CD4-positive, alpha-beta T cell (primary cell): ENCODE measurements around the gene IL1RL2. TPM values are rescaled to one million over a fixed set of nuclear protein-coding genes. Genes with fewer than 3 reads are reported as not detected.
A peak's percentile ranks its signal among the peaks of the same experiment; 100 is the strongest.

ENCODE experiments used
- ATAC-seq: fragments of 200-7000 bp; cut with Tn5 transposase; one replicate; pipeline ENCODE4 v1.10.0; 2022; ENCODE audit warnings: mild to moderate bottlenecking; ENCODE audit not compliant: poor library complexity
- CTCF ChIA-PET: fragments of 350-600 bp; sonication (Branson Sonifier 250); formaldehyde crosslinking; loops from one replicate; lab custom pipeline; 2021; ENCODE audit warnings: antibody characterized with exemption, inconsistent platforms; lab: Charles Lee
- POLR2A ChIA-PET: fragments of 350-600 bp; sonication (Branson Sonifier 250); formaldehyde crosslinking; loops from one replicate; lab custom pipeline; 2021; ENCODE audit warnings: antibody characterized with exemption, inconsistent platforms; lab: Charles Lee
- DNase-seq, 14 experiments: peaks; one replicate each; pipeline ENCODE4 v3.0.0-alpha.2; 2013 to 2020; ENCODE audit warnings: mixed read lengths in 2 of 14
- H3K27ac ChIP-seq, 2 donors: one replicate each; pipeline versions ENCODE4 v1.5.1 to v1.7.0; 2013; ENCODE audit warnings: low read length in 2 of 2, low read depth in 1 of 2, mild to moderate bottlenecking in 1 of 2
- H3K27me3 ChIP-seq, 2 experiments: 1 replicate in 1 of 2; 2 replicates in 1 of 2; pipeline versions ENCODE4 v1.6.1 to v1.7.0; 2013; ENCODE audit warnings: low read length in 2 of 2, control low read depth in 1 of 2, mild to moderate bottlenecking in 1 of 2, moderate library complexity in 1 of 2; ENCODE audit not compliant: insufficient read depth in 2 of 2, control insufficient read depth in 1 of 2
- H3K36me3 ChIP-seq: one replicate; pipeline ENCODE4 v1.6.1; 2013; ENCODE audit warnings: low read length, control low read depth; ENCODE audit not compliant: insufficient read depth
- H3K4me1 ChIP-seq: one replicate; pipeline ENCODE4 v1.6.1; 2013; ENCODE audit warnings: low read length, control low read depth; ENCODE audit not compliant: insufficient read depth
- H3K4me3 ChIP-seq: one replicate; pipeline ENCODE4 v1.5.1; 2013; ENCODE audit warnings: mild to moderate bottlenecking, low read length, moderate library complexity
- H3K9me3 ChIP-seq, 2 experiments: 1 replicate in 1 of 2; 2 replicates in 1 of 2; pipeline versions ENCODE4 v1.6.1 to v1.7.0; 2013; ENCODE audit warnings: low read length in 2 of 2, mild to moderate bottlenecking in 2 of 2, control low read depth in 1 of 2, moderate library complexity in 1 of 2; ENCODE audit not compliant: control insufficient read depth in 1 of 2, insufficient read depth in 1 of 2
- H3K27ac Mint-ChIP-seq: one replicate; pipeline ENCODE4 v1.8.0; 2020; ENCODE audit warnings: mixed read lengths
- H3K27me3 Mint-ChIP-seq: one replicate; pipeline ENCODE4 v1.8.0; 2021; ENCODE audit warnings: mixed read lengths
- H3K36me3 Mint-ChIP-seq: one replicate; pipeline ENCODE4 v1.8.0; 2021; ENCODE audit warnings: low read depth, mixed read lengths
- H3K4me1 Mint-ChIP-seq: one replicate; pipeline ENCODE4 v1.8.0; 2021; ENCODE audit warnings: low read depth, mixed read lengths
- H3K4me3 Mint-ChIP-seq: one replicate; pipeline ENCODE4 v1.8.0; 2020; ENCODE audit warnings: mild to moderate bottlenecking, mixed read lengths
- H3K9me3 Mint-ChIP-seq: one replicate; pipeline ENCODE4 v1.8.0; 2020; ENCODE audit warnings: mixed read lengths
- CTCF ChIP-seq: fragments of 200-600 bp; IDR thresholded peaks from one replicate; pipeline ENCODE4 v1.8.0; 2022; ENCODE audit warnings: antibody characterized with exemption, mild to moderate bottlenecking
- intact Hi-C, 2 experiments: fragments of 100-400 bp; cut with DNase I in 1 of 2; cut with micrococcal nuclease in 1 of 2; formaldehyde crosslinking; loops; one replicate each; pipeline versions ENCODE4 v1.15.1 to v1.9.0; 2023 to 2025; cut with DNase I, micrococcal nuclease
- total RNA-seq, 174 experiments: library from RNA in 2 of 174; stranded (reverse) in 2 of 174; gene quantifications; one replicate each; pipeline ENCODE4 v1.2.3 and lab custom pipeline; 2021 to 2026

The IL1RL2 gene
- total RNA-seq, 2 experiments from 2014 or later = not detected

DNA sequence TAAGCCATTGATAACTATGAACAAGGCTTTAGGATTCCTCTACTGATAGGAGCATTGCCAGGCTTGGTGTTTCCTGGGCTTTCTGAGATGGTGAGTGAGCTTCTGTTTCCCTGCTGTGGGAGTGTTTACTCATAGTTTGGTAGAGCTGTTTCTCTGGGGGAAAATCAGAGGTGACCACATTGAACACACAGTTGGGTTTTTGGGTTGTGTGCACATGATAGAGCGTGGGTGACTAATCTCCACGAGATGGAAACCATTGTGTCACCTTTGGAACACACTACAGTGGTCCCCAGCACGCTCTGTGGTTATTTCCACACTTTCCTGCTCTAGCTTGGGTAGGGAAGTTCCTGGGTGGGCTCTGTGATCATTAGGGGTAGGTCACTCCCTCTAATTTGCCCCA lies 38.9 kb upstream of the IL1RL2 start:
- H3K27ac ChIP-seq = no peak overlapping the region
- TF ChIP-seq CTCF = no peak
- H3K36me3 Mint-ChIP-seq = peaks cover 28% of the 10 kb centered on the region
- no peak overlapping the region for H3K27ac Mint-ChIP-seq
- peaks cover 47 to 58% of the 10 kb centered on the region in 2 experiments for H3K9me3 ChIP-seq
- no peaks in the 10 kb centered on the region for H3K36me3 ChIP-seq
- ATAC-seq (no peak), DNase-seq (peak in 2 of 14 experiments; percentile 49 to 60)
- POLR2A ChIA-PET = no interaction called here
- peaks cover 25% of the 10 kb centered on the region for H3K27me3 Mint-ChIP-seq
- H3K9me3 Mint-ChIP-seq = peaks cover 8% of the 10 kb centered on the region
- no peak overlapping the region for H3K4me3 Mint-ChIP-seq
- H3K4me1 ChIP-seq = peaks cover 4% of the 10 kb centered on the region
- CTCF ChIA-PET = no interaction called here
- intact Hi-C loops = no loop called here
- H3K4me1 Mint-ChIP-seq = peaks cover 4% of the 10 kb centered on the region
- H3K4me3 ChIP-seq = no peak overlapping the region
- peaks cover 10 to 15% of the 10 kb centered on the region in 2 experiments for H3K27me3 ChIP-seq

GRCh38 chr2:102149243-102149642 lies 37.6 kb upstream of the IL1RL2 start:
- DNase-seq (no peak), ATAC-seq (no peak)
- ChIA-PET POLR2A (no interaction called here), CTCF (no interaction called here)
- Mint-ChIP-seq H3K9me3 (peaks cover 8% of the 10 kb centered on the region), H3K27ac (no peak overlapping the region), H3K4me1 (no peaks in the 10 kb centered on the region), H3K4me3 (no peak overlapping the region), H3K27me3 (peaks cover 12% of the 10 kb centered on the region), H3K36me3 (peaks cover 28% of the 10 kb centered on the region)
- intact Hi-C loops = no loop called here
- H3K4me1 ChIP-seq = no peaks in the 10 kb centered on the region
- peaks cover 0 to 6% of the 10 kb centered on the region in 2 experiments for H3K27me3 ChIP-seq
- no peak overlapping the region for H3K4me3 ChIP-seq
- no peak overlapping the region for H3K27ac ChIP-seq
- TF ChIP-seq CTCF = no peak
- H3K9me3 ChIP-seq = peaks cover 38 to 48% of the 10 kb centered on the region in 2 experiments
- H3K36me3 ChIP-seq = no peaks in the 10 kb centered on the region

GRCh38 chr2:102149644-102150455 lies 37.0 kb upstream of the IL1RL2 start:
- ChIA-PET CTCF (no interaction called here), POLR2A (no interaction called here)
- Histone ChIP-seq H3K4me1 (no peaks in the 10 kb centered on the region), H3K36me3 (no peaks in the 10 kb centered on the region), H3K27ac (no peak overlapping the region), H3K27me3 (peaks cover 0 to 2% of the 10 kb centered on the region in 2 experiments), H3K9me3 (peaks cover 33 to 44% of the 10 kb centered on the region in 2 experiments), H3K4me3 (no peak overlapping the region)
- peaks cover 8% of the 10 kb centered on the region for H3K9me3 Mint-ChIP-seq
- no peaks in the 10 kb centered on the region for H3K4me1 Mint-ChIP-seq
- TF ChIP-seq CTCF = no peak
- H3K4me3 Mint-ChIP-seq = no peak overlapping the region
- peaks cover 6% of the 10 kb centered on the region for H3K27me3 Mint-ChIP-seq
- H3K27ac Mint-ChIP-seq = no peak overlapping the region
- intact Hi-C loops = no loop called here
- ATAC-seq = no peak
- H3K36me3 Mint-ChIP-seq = peaks cover 25% of the 10 kb centered on the region
- DNase-seq = no peak
